Transverse colon (tissue), 4 donors: ENCODE measurements around the gene MRPS6. TPM values are rescaled to one million over a fixed set of nuclear protein-coding genes. Genes with fewer than 3 reads are reported as not detected.

Source experiments
- DNase-seq: peaks from one replicate; pipeline ENCODE4 v3.0.0-alpha.2; 2019
- H3K27ac ChIP-seq, 4 donors: fragments of 200-600 bp; sonication (generic); 2 replicates each; pipeline ENCODE4 v1.5.1; 2016 to 2018; ENCODE audit warnings: inconsistent platforms in 4 of 4
- H3K27me3 ChIP-seq: fragments of 200-600 bp; sonication (generic); 2 replicates; pipeline ENCODE4 v1.5.1; 2017; ENCODE audit warnings: inconsistent platforms
- H3K36me3 ChIP-seq, 4 donors: fragments of 200-600 bp; sonication (generic); 2 replicates each; pipeline ENCODE4 v1.5.1; 2017 to 2019; ENCODE audit warnings: inconsistent platforms in 4 of 4
- H3K4me1 ChIP-seq, 4 donors: fragments of 200-600 bp; sonication (generic); 2 replicates each; pipeline ENCODE4 v1.5.1; 2017 to 2020; ENCODE audit warnings: inconsistent platforms in 4 of 4
- H3K4me3 ChIP-seq, 4 donors: fragments of 200-600 bp; sonication (generic); 1 replicate in 1 of 4; 2 replicates in 3 of 4; pipeline versions ENCODE4 v1.5.1 to v1.6.1; 2017 to 2019; ENCODE audit warnings: inconsistent platforms in 4 of 4
- H3K9me3 ChIP-seq, 2 donors: fragments of 200-600 bp; sonication (generic); 2 replicates each; pipeline ENCODE4 v1.5.1; 2017 to 2019; ENCODE audit warnings: inconsistent platforms in 2 of 2
- CTCF ChIP-seq, 5 experiments: fragments of 200-600 bp in 3 of 5; fragments of 450-650 bp in 2 of 5; sonication (generic) in 3 of 5; IDR thresholded peaks; 1 replicate in 2 of 5; 2 replicates in 3 of 5; pipeline ENCODE4 v1.5.1; 2016 to 2017; ENCODE audit warnings: antibody characterized with exemption in 5 of 5, inconsistent platforms in 3 of 5, mild to moderate bottlenecking in 2 of 5, moderate library complexity in 1 of 5
- EP300 ChIP-seq: sonication (generic); formaldehyde crosslinking; IDR thresholded peaks from one replicate; pipeline ENCODE4 v1.6.1; 2017; ENCODE audit warnings: antibody characterized with exemption, low read depth
- POLR2A ChIP-seq: fragments of 450-650 bp; IDR thresholded peaks from one replicate; pipeline ENCODE4 v1.6.1; 2016; ENCODE audit warnings: antibody characterized with exemption, mild to moderate bottlenecking, moderate library complexity
- POLR2AphosphoS5 ChIP-seq, 3 donors: sonication (generic); formaldehyde crosslinking; IDR thresholded peaks; one replicate each; pipeline ENCODE4 v1.6.1; 2016; ENCODE audit warnings: antibody characterized with exemption in 3 of 3
- WGBS, 2 donors: methylation state at CpG; one replicate each; pipeline ENCODE4 v1.1.5; 2018; ENCODE audit warnings: low coverage in 1 of 2; 5-methylcytosine and 5-hydroxymethylcytosine counted together
- in situ Hi-C, 4 donors: fragments of 200-750 bp; cut with MboI; loops; one replicate each; pipeline versions ENCODE4 v1.15.0 to v1.15.1; 2017; ENCODE audit warnings: low sequenced_read_pairs in 3 of 4, low pct_ligation_motif_present in 1 of 4, low pct_unique_long_range_greater_than_20kb in 1 of 4
- intact Hi-C: fragments of 100-400 bp; cut with DNase I; formaldehyde crosslinking; loops from one replicate; pipeline ENCODE4 v1.15.1; 2023; ENCODE audit warnings: low total_unique reads
- total RNA-seq, 4 donors: library from RNA; depleted of rRNA; stranded (reverse); fragments of >200 nt; gene quantifications; one replicate each; pipeline ENCODE4 v1.1.0, GENCODE V29; 2016

The MRPS6 gene
- total RNA-seq = 10 to 100 TPM; 27.9 to 59.1 (median 35.6) TPM

- DNase-seq = peak; percentile 89
- WGBS, 2 donors = 1% methylated on average over 34 of the region's 104 CpGs; no CpG with 5 or more reads in 1 of the 2 donors
- in situ Hi-C loops (no loop called here), intact Hi-C loops (loop anchor here (5.0 kb wide), 2 partner anchors 54 to 274 kb away; no protein-coding TSS in a partner anchor)
- H3K9me3 ChIP-seq = no peaks in the 10 kb centered on the region
- H3K27me3 ChIP-seq = no peaks in the 10 kb centered on the region
- peaks cover 7 to 44% (median 38%) of the 10 kb centered on the region in 4 donors for H3K4me1 ChIP-seq
- peak within 1 kb of the TSS; percentile 74 to 91 (median 85) for H3K4me3 ChIP-seq
- H3K36me3 ChIP-seq = no peaks in the 10 kb centered on the region
- H3K27ac ChIP-seq = peak within 1 kb of the TSS; percentile 88 to 97 (median 95)
- TF ChIP-seq POLR2A (peak; percentile 87), EP300 (no peak), CTCF (IDR thresholded peaks at IDR 0.05) (no peak), POLR2AphosphoS5 (IDR thresholded peaks at IDR 0.05) (peak; percentile 95 to 97 (median 96))
Observed at GRCh38 chr21:34073032-34073748, at the start of gene MRPS6, which contains the start of gene SLC5A3. Gene MRPS6, plus strand, starts transcription at chr21:34073578. Its CDS starts 123 bp downstream, at chr21:34073701. Gene SLC5A3, plus strand, starts transcription at chr21:34073578. Its CDS starts 21,621 bp downstream, at chr21:34095199.

- intact Hi-C loops = no loop called here
- Histone ChIP-seq H3K4me1 (peaks cover 0 to 21% (median 12%) of the 10 kb centered on the region in 4 donors), H3K27me3 (no peaks in the 10 kb centered on the region), H3K9me3 (no peaks in the 10 kb centered on the region), H3K36me3 (no peaks in the 10 kb centered on the region), H3K4me3 (no peak overlapping the region), H3K27ac (peak overlapping the region in 2 of 4 donors; percentile 9 to 13)
- TF ChIP-seq EP300 (no peak), POLR2AphosphoS5 (IDR thresholded peaks at IDR 0.05) (no peak), CTCF (IDR thresholded peaks at IDR 0.05) (no peak), POLR2A (no peak)
- in situ Hi-C loops = no loop called here
- DNase-seq = no peak
- 61 to 66% methylated on average over 8 of the region's 8 CpGs for WGBS, 2 donors
Observed at GRCh38 chr21:34023691-34024373, 49.5 kb upstream of the MRPS6 start.

GRCh38 chr21:34024374-34024693 is 49.0 kb upstream of the MRPS6 start:
- no peaks in the 10 kb centered on the region for H3K27me3 ChIP-seq
- no peaks in the 10 kb centered on the region for H3K36me3 ChIP-seq
- intact Hi-C loops (no loop called here), in situ Hi-C loops (no loop called here)
- no peak overlapping the region for H3K4me3 ChIP-seq
- H3K9me3 ChIP-seq = no peaks in the 10 kb centered on the region
- DNase-seq = no peak
- TF ChIP-seq EP300 (no peak), POLR2A (no peak), CTCF (IDR thresholded peaks at IDR 0.05) (no peak), POLR2AphosphoS5 (IDR thresholded peaks at IDR 0.05) (no peak)
- H3K27ac ChIP-seq = no peak overlapping the region
- 78 to 100% methylated on average over 3 of the region's 3 CpGs for WGBS, 2 donors
- peaks cover 0 to 21% (median 12%) of the 10 kb centered on the region in 4 donors for H3K4me1 ChIP-seq

- no peak for DNase-seq
- WGBS, 2 donors = 65 to 78% methylated on average over 4 to 9 of the region's 9 CpGs
Observed at GRCh38 chr21:34027721-34028461, 45.5 kb upstream of the MRPS6 start.

More at GRCh38 chr21:34027721-34028461, 45.5 kb upstream of the MRPS6 start:
- no peak for TF ChIP-seq EP300
- no peak for TF ChIP-seq POLR2A
- TF ChIP-seq CTCF (IDR thresholded peaks at IDR 0.05) = no peak
- TF ChIP-seq POLR2AphosphoS5 (IDR thresholded peaks at IDR 0.05) = no peak
- in situ Hi-C loops (no loop called here), intact Hi-C loops (no loop called here)
- Histone ChIP-seq H3K27me3 (no peaks in the 10 kb centered on the region), H3K4me3 (no peak overlapping the region), H3K4me1 (peaks cover 0 to 15% (median 9%) of the 10 kb centered on the region in 4 donors), H3K9me3 (no peaks in the 10 kb centered on the region), H3K27ac (peak overlapping the region in 1 of 4 donors; percentile 15), H3K36me3 (no peaks in the 10 kb centered on the region)
